HS-27A (cell line): ENCODE data around the gene MED28.

Source experiments
- DNase-seq: peaks from one replicate; pipeline ENCODE4 v3.0.0-alpha.2; 2012; ENCODE audit warnings: low read depth, missing footprints

MED28 gene

DNA sequence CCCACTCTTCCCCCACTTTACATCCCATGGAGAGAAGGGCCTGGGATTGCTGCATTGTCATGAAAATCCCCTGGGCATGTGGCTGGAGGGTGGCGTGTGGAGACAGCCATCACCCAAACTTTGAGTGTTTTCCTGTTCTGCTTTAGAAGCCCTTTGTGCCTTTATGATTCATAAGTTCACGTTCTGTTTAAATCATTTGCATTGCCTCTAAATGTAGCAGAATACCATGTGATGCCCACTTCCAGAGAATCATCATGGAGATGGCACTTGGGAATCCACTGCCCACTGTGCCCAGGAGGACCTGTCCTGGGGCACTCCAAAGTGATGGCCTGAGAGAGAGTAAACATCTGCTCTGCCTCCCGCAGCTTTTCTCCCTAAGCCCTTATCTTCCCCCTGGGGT lies 52.8 kb downstream of the MED28 start:
- DNase-seq, result no peak

DNA sequence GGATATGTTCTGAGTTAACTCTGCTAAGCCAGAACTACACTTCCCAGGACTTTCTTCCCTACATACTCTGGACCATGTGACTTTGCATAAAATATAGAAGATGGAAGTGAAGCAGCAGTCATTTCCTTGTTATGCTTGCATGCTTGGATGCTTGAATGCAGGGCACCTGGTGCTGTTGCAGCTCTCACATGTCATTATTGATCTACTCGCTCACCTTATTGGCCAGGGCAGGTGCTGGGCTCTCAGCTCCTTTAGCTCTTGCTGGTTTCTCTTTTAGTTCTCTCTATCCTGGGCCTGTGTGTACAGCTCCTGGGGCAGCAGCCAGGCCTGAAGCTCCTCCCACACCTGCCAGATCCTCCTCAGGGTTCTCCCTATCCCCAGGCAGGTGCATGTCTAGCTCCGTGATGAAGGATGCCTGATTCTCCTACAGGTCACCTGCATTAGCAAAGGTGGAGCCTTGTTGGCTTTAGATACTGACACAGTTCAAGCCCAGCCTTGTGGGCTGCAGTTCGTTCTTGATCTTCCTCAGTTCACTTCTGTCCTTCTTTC lies 53.3 kb downstream of the MED28 start:
- DNase-seq, result no peak

DNA sequence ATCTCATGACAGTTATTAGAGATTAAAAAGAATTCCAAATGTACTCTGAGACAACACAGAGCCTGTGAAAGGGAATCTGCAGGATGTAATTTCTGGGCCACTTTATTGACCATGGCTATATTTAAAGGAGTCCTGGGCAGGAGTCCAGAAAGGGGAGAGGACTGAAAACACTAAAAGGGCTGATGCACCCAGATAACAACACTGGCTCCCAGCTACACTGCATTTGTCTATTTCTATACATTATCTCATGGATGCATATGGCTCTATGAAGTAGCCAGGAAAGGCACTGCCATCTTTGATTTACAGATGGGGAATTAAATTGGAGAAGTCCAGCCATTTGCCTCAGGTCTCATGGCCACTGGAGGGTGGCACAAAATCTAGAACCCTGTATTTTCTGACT lies 56.0 kb downstream of the MED28 start:
- DNase-seq, result no peak

DNA sequence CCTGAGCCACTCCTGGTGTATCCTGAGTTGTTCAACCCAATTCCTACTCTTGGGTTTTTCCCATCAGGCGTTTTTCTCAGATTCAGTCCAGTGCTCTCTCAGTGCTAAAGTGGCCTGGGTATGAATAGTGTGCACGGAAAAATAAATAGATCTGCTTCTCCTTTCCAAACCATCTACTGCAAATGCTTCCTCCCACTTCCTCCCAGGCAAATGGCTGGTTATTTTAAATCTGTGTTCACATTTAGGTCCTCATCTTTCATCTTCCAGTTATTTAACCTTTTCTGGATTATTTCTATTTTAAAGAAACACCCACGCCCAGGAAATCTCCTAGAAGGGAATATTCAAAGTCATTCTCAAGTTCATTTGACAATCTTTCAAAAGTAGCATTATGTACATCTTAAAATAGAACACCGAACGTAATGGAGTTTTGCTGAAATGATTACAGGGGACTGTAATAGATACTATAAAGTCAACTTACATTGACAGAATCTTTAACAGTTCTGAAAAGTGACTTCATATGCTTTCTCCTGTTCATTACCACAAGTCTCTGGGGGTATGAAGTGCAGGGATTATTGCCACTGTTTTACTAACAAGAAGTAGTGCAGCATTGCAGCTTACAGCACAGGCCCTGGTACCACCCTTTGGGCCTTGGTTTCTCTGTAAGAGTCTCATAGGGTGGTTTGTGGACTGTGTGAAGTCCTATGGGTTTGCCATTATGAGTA lies 66.3 kb downstream of the MED28 start:
- no peak for DNase-seq

DNA sequence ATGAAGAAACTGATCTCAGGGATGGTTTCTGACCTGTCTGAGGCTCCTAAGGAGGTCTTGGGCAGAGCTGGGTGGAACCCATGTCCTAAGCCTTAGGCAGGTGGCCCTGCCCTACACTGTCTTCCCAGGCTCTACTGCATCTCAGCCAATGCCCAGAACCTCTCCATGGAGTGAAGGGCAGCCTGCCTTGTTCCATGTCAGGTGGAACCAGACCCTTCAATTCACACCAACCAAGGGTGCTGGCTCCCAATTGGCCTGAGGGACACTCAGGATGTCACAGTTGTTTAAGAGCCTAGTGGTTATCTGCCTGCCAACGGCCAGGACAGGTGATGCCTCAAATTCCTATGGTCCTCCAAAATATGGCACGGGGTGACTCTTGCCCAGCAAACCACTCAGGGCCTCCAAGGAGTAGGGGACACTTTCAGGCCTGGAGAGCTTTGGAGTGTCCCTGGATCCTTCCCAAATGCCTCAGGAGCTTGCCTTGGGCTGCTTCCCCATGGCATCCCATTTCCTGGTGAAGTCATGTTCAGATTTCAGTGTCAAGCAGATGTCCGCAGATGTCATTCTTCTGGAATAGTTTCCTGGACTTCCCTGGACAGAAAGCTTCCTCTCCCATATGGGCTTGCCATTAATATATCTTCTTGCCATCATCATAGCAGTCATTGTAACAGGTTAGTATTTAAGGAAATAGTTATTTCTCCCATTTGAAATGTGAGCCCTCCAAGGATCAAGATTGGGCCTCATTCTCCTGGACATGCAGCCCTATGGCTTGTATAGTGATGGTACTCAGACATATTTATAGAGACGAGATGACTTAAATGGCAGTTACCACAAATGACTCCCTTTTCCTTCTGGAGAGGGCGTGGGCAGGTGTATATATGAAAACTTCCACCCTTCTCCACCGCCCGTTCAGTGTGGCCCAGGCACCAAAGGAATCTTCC lies 67.1 kb downstream of the MED28 start:
- no peak for DNase-seq

DNA sequence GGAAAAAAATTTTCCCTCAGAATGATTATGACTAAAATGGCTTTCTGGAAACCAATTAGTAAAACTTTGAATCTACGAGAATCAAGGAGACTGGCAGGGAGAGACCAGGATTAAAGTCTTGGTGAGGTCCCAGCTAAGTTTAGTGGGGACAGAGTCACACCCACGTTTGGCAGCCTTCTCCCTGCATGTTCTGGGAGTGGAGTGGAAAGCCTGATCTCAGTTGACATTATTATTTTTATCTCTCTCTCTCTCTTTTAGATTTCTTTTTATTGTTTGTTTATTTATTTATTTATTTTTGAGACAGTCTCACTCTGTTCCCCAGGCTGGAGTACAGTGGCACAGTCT lies 67.8 kb downstream of the MED28 start:
- no peak for DNase-seq
